Liver (tissue), 9 donors: ENCODE measurements around the gene C2. TPM values are rescaled to one million over a fixed set of nuclear protein-coding genes. Genes with fewer than 3 reads are reported as not detected.

ENCODE experiments used
- DNase-seq: peaks from one replicate; pipeline ENCODE4 v3.0.0-alpha.2; 2017; ENCODE audit warnings: low spot score
- H3K27ac ChIP-seq, 2 donors: one replicate each; pipeline ENCODE4 v1.7.0; 2013; ENCODE audit warnings: inconsistent platforms in 2 of 2, low read length in 2 of 2, control low read depth in 1 of 2, low read depth in 1 of 2, mild to moderate bottlenecking in 1 of 2
- H3K27me3 ChIP-seq, 4 donors: one replicate each; pipeline versions ENCODE4 v1.6.1 to v1.7.0; 2013; ENCODE audit warnings: low read length in 3 of 4, inconsistent platforms in 1 of 4, mild to moderate bottlenecking in 1 of 4, moderate library complexity in 1 of 4; ENCODE audit not compliant: control insufficient read depth in 4 of 4, insufficient read depth in 4 of 4
- H3K36me3 ChIP-seq, 4 donors: one replicate each; pipeline versions ENCODE4 v1.6.1 to v1.7.0; 2013; ENCODE audit warnings: low read length in 3 of 4, mild to moderate bottlenecking in 3 of 4, low read depth in 1 of 4, moderate library complexity in 1 of 4; ENCODE audit not compliant: control insufficient read depth in 4 of 4, insufficient read depth in 3 of 4
- H3K4me1 ChIP-seq, 4 donors: one replicate each; pipeline versions ENCODE4 v1.6.1 to v1.7.0; 2013; ENCODE audit warnings: low read length in 3 of 4, mild to moderate bottlenecking in 3 of 4, moderate library complexity in 1 of 4; ENCODE audit not compliant: control insufficient read depth in 4 of 4, insufficient read depth in 4 of 4
- H3K4me3 ChIP-seq, 3 donors: one replicate each; pipeline versions ENCODE4 v1.6.1 to v1.7.0; 2013; ENCODE audit warnings: low read length in 3 of 3, control low read depth in 1 of 3, low read depth in 1 of 3, mild to moderate bottlenecking in 1 of 3
- H3K9ac ChIP-seq, 2 donors: one replicate each; pipeline ENCODE4 v1.7.0; 2013; ENCODE audit warnings: low read length in 2 of 2, mild to moderate bottlenecking in 2 of 2, moderate library complexity in 2 of 2, control low read depth in 1 of 2, low read depth in 1 of 2
- H3K9me3 ChIP-seq, 4 donors: one replicate each; pipeline versions ENCODE4 v1.6.1 to v1.7.0; 2013; ENCODE audit warnings: low read length in 3 of 4; ENCODE audit not compliant: control insufficient read depth in 4 of 4
- ATF3 ChIP-seq: IDR thresholded peaks from 2 replicates; pipeline ENCODE4 v1.6.1; 2016; ENCODE audit warnings: antibody characterized with exemption
- EGR1 ChIP-seq, 2 donors: IDR thresholded peaks; 2 replicates each; pipeline ENCODE4 v1.6.1; 2016 to 2018; ENCODE audit warnings: antibody characterized with exemption in 2 of 2, low read depth in 2 of 2
- FOXA2 ChIP-seq: IDR thresholded peaks from 2 replicates; pipeline ENCODE4 v1.6.1; 2016; ENCODE audit warnings: antibody characterized with exemption
- GABPA ChIP-seq, 2 donors: IDR thresholded peaks in 1 of 2; conservative IDR thresholded peaks in 1 of 2; 2 replicates each; pipeline ENCODE4 v1.6.1; 2016; ENCODE audit warnings: antibody characterized with exemption in 2 of 2, mild to moderate bottlenecking in 1 of 2, moderate library complexity in 1 of 2
- HNF4A ChIP-seq, 2 donors: conservative IDR thresholded peaks; 2 replicates each; pipeline ENCODE4 v1.6.1; 2016; ENCODE audit warnings: antibody characterized with exemption in 2 of 2, mild to moderate bottlenecking in 2 of 2
- HNF4G ChIP-seq: IDR thresholded peaks from 2 replicates; pipeline ENCODE4 v1.6.1; 2016; ENCODE audit warnings: antibody characterized with exemption
- MAX ChIP-seq: IDR thresholded peaks from 2 replicates; pipeline ENCODE4 v1.6.1; 2016; ENCODE audit warnings: antibody characterized with exemption
- RAD21 ChIP-seq, 2 donors: IDR thresholded peaks; 2 replicates each; pipeline ENCODE4 v1.6.1; 2016; ENCODE audit warnings: antibody characterized with exemption in 2 of 2, mild to moderate bottlenecking in 2 of 2
- REST ChIP-seq: IDR thresholded peaks from 2 replicates; pipeline ENCODE4 v1.6.1; 2016; ENCODE audit warnings: antibody characterized with exemption, mild to moderate bottlenecking
- RXRA ChIP-seq, 2 donors: IDR thresholded peaks; 2 replicates each; pipeline ENCODE4 v1.6.1; 2017 to 2018; ENCODE audit warnings: antibody characterized with exemption in 2 of 2, mild to moderate bottlenecking in 1 of 2
- SP1 ChIP-seq: IDR thresholded peaks from 2 replicates; pipeline ENCODE4 v1.6.1; 2018; ENCODE audit warnings: antibody characterized with exemption, mild to moderate bottlenecking
- TAF1 ChIP-seq: conservative IDR thresholded peaks from 2 replicates; pipeline ENCODE4 v1.6.1; 2016; ENCODE audit warnings: antibody characterized with exemption, mild to moderate bottlenecking
- YY1 ChIP-seq: IDR thresholded peaks from 2 replicates; pipeline ENCODE4 v1.6.1; 2016; ENCODE audit warnings: antibody characterized with exemption, mild to moderate bottlenecking
- ZBTB33 ChIP-seq: IDR thresholded peaks from 2 replicates; pipeline ENCODE4 v1.6.1; 2016; ENCODE audit warnings: antibody characterized with exemption
- WGBS: extraction: QIAGEN DNeasy Blood & Tissue Kit; methylation state at CpG from one replicate; pipeline ENCODE4 v1.1.7; 2013; 5-methylcytosine and 5-hydroxymethylcytosine counted together
- polyA plus RNA-seq, 2 donors: library from polyadenylated mRNA; stranded (reverse) in 1 of 2; unstranded in 1 of 2; fragments of 200-250 nt in 1 of 2; fragments of >200 nt in 1 of 2; fragmentation: Nextera tagmentation in 1 of 2; extraction: Ambion mirVana in 1 of 2; gene quantifications; one replicate each; pipeline versions ENCODE4 v1.2.1 to v1.2.3, GENCODE V29; 2013 to 2015
- total RNA-seq, 2 donors: library from RNA; depleted of rRNA; stranded (reverse); fragments of >200 nt; gene quantifications; one replicate each; pipeline ENCODE4 v1.2.3, GENCODE V29; 2014
- donor health status: healthy.
- donor health status: healthy.
- donor health status: healthy.
- donor health status: healthy.
- donor health status: healthy.

The C2 gene
- total and polyA plus RNA-seq, 4 donors, result 212 to 522 (median 397) TPM

GRCh38 chr6:31927863-31928671 is 550 bp downstream of the C2 start:
- peak overlapping the region; percentile 90 to 96 for H3K9ac ChIP-seq
- H3K4me1 ChIP-seq, result peaks cover 4 to 24% (median 14%) of the 10 kb centered on the region in 4 donors
- H3K4me3 ChIP-seq, result peak overlapping the region; percentile 57 to 93 (median 89)

More at GRCh38 chr6:31927863-31928671, 550 bp downstream of the C2 start:
- TF ChIP-seq RXRA (IDR thresholded peaks at IDR 0.05), result no peak
- no peak for TF ChIP-seq TAF1
- no peak for TF ChIP-seq ZBTB33
- no peak for TF ChIP-seq REST
- TF ChIP-seq RAD21 (IDR thresholded peaks at IDR 0.05), result no peak
- no peak for TF ChIP-seq EGR1 (IDR thresholded peaks at IDR 0.05; ENCODE audit: low read depth in 2 of 2)
- TF ChIP-seq ATF3, result no peak
- TF ChIP-seq YY1, result no peak
- TF ChIP-seq HNF4G, result no peak
- TF ChIP-seq MAX, result no peak
- TF ChIP-seq HNF4A (conservative IDR thresholded peaks at IDR 0.05), result no peak
- no peak for TF ChIP-seq GABPA (IDR thresholded peaks at IDR 0.05 in 1 of 2, conservative IDR thresholded peaks at IDR 0.05 in 1 of 2)
- TF ChIP-seq SP1, result no peak
- TF ChIP-seq FOXA2, result no peak
- H3K27me3 ChIP-seq, result no peaks in the 10 kb centered on the region
- 24% methylated on average over 11 of the region's 11 CpGs for WGBS
- DNase-seq, result no peak
- no peaks in the 10 kb centered on the region for H3K9me3 ChIP-seq
- peaks cover 0 to 6% (median 2%) of the 10 kb centered on the region in 4 donors for H3K36me3 ChIP-seq
- peak overlapping the region; percentile 95 to 96 for H3K27ac ChIP-seq
